HG03558 (cell line): ENCODE data around the gene DDX5.

Experiments used
- ATAC-seq: cut with Tn5 transposase; IDR thresholded peaks from one replicate; pipeline ENCODE4 v1.9.1; 2021; ENCODE audit warnings: moderate number of reproducible peaks; ENCODE audit not compliant: unreplicated experiment; ENCODE audit errors: extremely low read depth

Gene DDX5

GRCh38 chr17:64509179-64509578 is 3.1 kb upstream of the DDX5 start:
- ATAC-seq: no peak

- ATAC-seq: no peak
Measured at GRCh38 chr17:64508683-64509082, 2.6 kb upstream of the DDX5 start.

- peak; percentile 11 for ATAC-seq
Measured at GRCh38 chr17:64507413-64507782, 1.3 kb upstream of the DDX5 start.

GRCh38 chr17:64506576-64507412 is 705 bp upstream of the DDX5 start, which contains the start of gene CEP95:
Gene CEP95, plus strand, starts transcription at chr17:64506977. Its CDS starts 121 bp downstream, at chr17:64507098.
- peak; percentile 29 for ATAC-seq

- no peak for ATAC-seq
Measured at GRCh38 chr17:64505340-64506200, 519 bp downstream of the DDX5 start.

- no peak for ATAC-seq
Measured at GRCh38 chr17:64504769-64505339, 1.2 kb downstream of the DDX5 start.

GRCh38 chr17:64503821-64504768 is 2.0 kb downstream of the DDX5 start:
- ATAC-seq: no peak

GRCh38 chr17:64503341-64503740 is 2.7 kb downstream of the DDX5 start:
- ATAC-seq: no peak

- no peak for ATAC-seq
Measured at GRCh38 chr17:64502809-64503208, 3.3 kb downstream of the DDX5 start.

- no peak for ATAC-seq
Measured at GRCh38 chr17:64502021-64502420, 4.1 kb downstream of the DDX5 start.

- no peak for ATAC-seq
Measured at GRCh38 chr17:64500862-64501765, 5.0 kb downstream of the DDX5 start.

GRCh38 chr17:64500487-64500859 is 5.6 kb downstream of the DDX5 start:
- no peak for ATAC-seq

GRCh38 chr17:64499805-64500486 is 6.1 kb downstream of the DDX5 start:
- ATAC-seq: no peak

- ATAC-seq: no peak
Measured at GRCh38 chr17:64498308-64499203, 7.5 kb downstream of the DDX5 start.

GRCh38 chr17:64497565-64498035 is 8.5 kb downstream of the DDX5 start:
- no peak for ATAC-seq

GRCh38 chr17:64496786-64497564 is 9.1 kb downstream of the DDX5 start, which contains the start of gene POLG2:
Gene POLG2, minus strand, starts transcription at chr17:64497054. Its CDS starts 86 bp downstream, at chr17:64496968.
- ATAC-seq: peak; percentile 69
